HepG2 (cell line): Measurements from ENCODE around the gene ACACA. TPM values are rescaled to one million over a fixed set of nuclear protein-coding genes. Genes with fewer than 3 reads are reported as not detected.

ENCODE experiments used
- ATAC-seq: fragments of 200-7000 bp; cut with Tn5 transposase; 3 replicates; pipeline ENCODE4 v1.9.1; 2020; ENCODE audit warnings: mild to moderate bottlenecking, moderate library complexity
- BruUV-seq: library from RNA; stranded (reverse); fragments of 400-500 nt; replicated peaks from 2 replicates; lab custom pipeline; 2021; lab: Mats Ljungman, UMichigan
- CTCF ChIA-PET: fragments of 300-600 bp; formaldehyde crosslinking; extraction: SDS; loops from one replicate; lab custom pipeline; 2021; ENCODE audit warnings: low total read pairs, inconsistent platforms, low intra/inter-chr PET ratio; lab: Yijun Ruan, JAX
- POLR2A ChIA-PET: fragments of 350-600 bp; sonication (Branson Sonifier 250); formaldehyde crosslinking; loops from one replicate; lab custom pipeline; 2020; ENCODE audit warnings: antibody characterized with exemption, inconsistent platforms; lab: Yijun Ruan, JAX
- DNase-seq: peaks from one replicate; pipeline ENCODE4 v3.0.0-alpha.2; 2015; ENCODE audit warnings: low spot score
- FAIRE-seq: peaks from 3 replicates; lab custom pipeline; 2011; peaks lifted over from hg19 to GRCh38; lab: Jason Lieb, UNC
- H2AFZ ChIP-seq: one replicate; pipeline ENCODE4 v1.6.1; 2011; ENCODE audit warnings: low read length, inconsistent platforms
- H3K27ac ChIP-seq: fragments of 300-600 bp; 3 replicates; pipeline ENCODE4 v1.8.0; 2011; ENCODE audit warnings: mixed run types, mild to moderate bottlenecking, mixed read lengths, low read length, inconsistent platforms; ENCODE audit not compliant: insufficient read depth; ENCODE audit errors: extremely low read length
- H3K27me3 ChIP-seq, 2 experiments: fragments of 200-600 bp in 1 of 2; 2 replicates in 1 of 2; 3 replicates in 1 of 2; pipeline versions ENCODE4 v1.6.0 to v1.8.0; 2011; ENCODE audit warnings: low read length in 2 of 2, mild to moderate bottlenecking in 2 of 2, moderate library complexity in 2 of 2, inconsistent platforms in 1 of 2; ENCODE audit not compliant: insufficient read depth in 2 of 2, control insufficient read depth in 1 of 2
- H3K36me3 ChIP-seq, 2 experiments: fragments of 200-600 bp in 1 of 2; replicated peaks in 1 of 2; 2 replicates in 1 of 2; 3 replicates in 1 of 2; pipeline versions ENCODE4 v1.5.1 to v1.8.0; 2011; ENCODE audit warnings: low read length in 2 of 2, inconsistent platforms in 1 of 2; ENCODE audit not compliant: insufficient read depth in 2 of 2, control insufficient read depth in 1 of 2
- H3K4me1 ChIP-seq: 2 replicates; pipeline ENCODE4 v1.5.1; 2012; ENCODE audit warnings: low read length, inconsistent platforms; ENCODE audit not compliant: insufficient read depth
- H3K4me2 ChIP-seq: 2 replicates; pipeline ENCODE4 v1.6.0; 2011; ENCODE audit warnings: low read depth, low read length, inconsistent platforms
- H3K4me3 ChIP-seq, 3 experiments: fragments of 200-600 bp in 1 of 3; sonication (generic), shearing (Covaris generic) in 1 of 3; replicated peaks in 1 of 3; 2 replicates each; pipeline ENCODE4 v1.5.1; 2011 to 2016; ENCODE audit warnings: low read length in 3 of 3, inconsistent platforms in 2 of 3, low read depth in 2 of 3, mild to moderate bottlenecking in 2 of 3, control low read depth in 1 of 3, mixed read lengths in 1 of 3; ENCODE audit not compliant: insufficient read depth in 1 of 3
- H3K79me2 ChIP-seq: one replicate; pipeline ENCODE4 v1.6.1; 2011; ENCODE audit warnings: low read length, inconsistent platforms; ENCODE audit not compliant: insufficient read depth
- H3K9ac ChIP-seq: 2 replicates; pipeline ENCODE4 v1.6.0; 2011; ENCODE audit warnings: mild to moderate bottlenecking, low read depth, low read length, inconsistent platforms; ENCODE audit not compliant: insufficient read depth
- H3K9me3 ChIP-seq: 2 replicates; pipeline ENCODE4 v1.5.1; 2012; ENCODE audit warnings: mild to moderate bottlenecking, low read length
- H4K20me1 ChIP-seq: 2 replicates; pipeline ENCODE4 v1.6.0; 2011; ENCODE audit warnings: inconsistent platforms, mild to moderate bottlenecking, low read length, moderate library complexity; ENCODE audit not compliant: insufficient read depth
- ARHGAP35 ChIP-seq: sonication (generic); formaldehyde crosslinking; IDR thresholded peaks from 2 replicates; pipeline ENCODE4 v1.9.0; 2022; ENCODE audit warnings: mild to moderate bottlenecking, inconsistent platforms, moderate library complexity, missing genetic modification reagents, borderline replicate concordance
- ATF7 ChIP-seq, 2 experiments: fragments of 450-650 bp in 1 of 2; sonication (generic) in 1 of 2; formaldehyde crosslinking in 1 of 2; IDR thresholded peaks; 2 replicates each; pipeline versions ENCODE4 v1.4.0 to v1.6.1; 2016 to 2020; ENCODE audit warnings: antibody characterized with exemption in 1 of 2, mild to moderate bottlenecking in 1 of 2, missing genetic modification reagents in 1 of 2
- ETV6 ChIP-seq: sonication (generic); formaldehyde crosslinking; conservative IDR thresholded peaks from 2 replicates; pipeline ENCODE4 v1.4.0; 2020; ENCODE audit warnings: missing genetic modification reagents
- KDM3A ChIP-seq: IDR thresholded peaks from 2 replicates; pipeline ENCODE4 v1.6.1; 2018; ENCODE audit warnings: low read depth, missing compliant biosample characterization
- NBN ChIP-seq: fragments of 450-650 bp; conservative IDR thresholded peaks from 2 replicates; pipeline ENCODE4 v1.6.1; 2017
- REST ChIP-seq, 2 experiments: IDR thresholded peaks; 2 replicates each; pipeline ENCODE4 v1.6.1; 2011 to 2012; ENCODE audit warnings: low read length in 2 of 2, borderline replicate concordance in 1 of 2, low read depth in 1 of 2, mild to moderate bottlenecking in 1 of 2, moderate library complexity in 1 of 2
- RFX1 ChIP-seq: fragments of 450-650 bp; IDR thresholded peaks from 2 replicates; pipeline ENCODE4 v1.6.1; 2017
- TBP ChIP-seq: sonication (generic); formaldehyde crosslinking; IDR thresholded peaks from 2 replicates; pipeline ENCODE4 v1.5.0; 2020; ENCODE audit warnings: missing genetic modification reagents
- TBX3 ChIP-seq: fragments of 450-650 bp; IDR thresholded peaks from 2 replicates; pipeline ENCODE4 v1.6.1; 2017; ENCODE audit warnings: antibody characterized with exemption, mild to moderate bottlenecking, inconsistent platforms, borderline replicate concordance
- ZBTB8A ChIP-seq: sonication (generic); formaldehyde crosslinking; IDR thresholded peaks from 2 replicates; pipeline ENCODE4 v1.4.0; 2020; ENCODE audit warnings: mild to moderate bottlenecking, low read depth, missing genetic modification reagents, borderline replicate concordance
- ZKSCAN5 ChIP-seq: sonication (generic); formaldehyde crosslinking; IDR thresholded peaks from 2 replicates; pipeline ENCODE4 v1.5.1; 2020; ENCODE audit warnings: mild to moderate bottlenecking, missing genetic modification reagents
- ZNF629 ChIP-seq: sonication (generic); formaldehyde crosslinking; conservative IDR thresholded peaks from 2 replicates; pipeline ENCODE4 v1.5.0; 2020; ENCODE audit warnings: missing genetic modification reagents
- ZNF768 ChIP-seq: sonication (generic); formaldehyde crosslinking; IDR thresholded peaks from 2 replicates; pipeline ENCODE4 v1.4.0; 2020; ENCODE audit warnings: missing genetic modification reagents
- WGBS: methylation state at CpG from one replicate; pipeline ENCODE4 v1.1.6; 2017; ENCODE audit warnings: low lambda C conversion rate; 5-methylcytosine and 5-hydroxymethylcytosine counted together
- in situ Hi-C: cut with HindIII; loops from 2 replicates; pipeline ENCODE4 v1.10.0; 2017; ENCODE audit warnings: low pct_unique_long_range_greater_than_20kb; ENCODE audit not compliant: extremely low pct_ligation_motif_present
- intact Hi-C: fragments of 100-400 bp; cut with micrococcal nuclease; formaldehyde crosslinking; loops from one replicate; pipeline ENCODE4 v1.10.0; 2022; ENCODE audit not compliant: unreplicated experiment
- polyA plus RNA-seq, 8 experiments: library from polyadenylated mRNA; depleted of rRNA in 3 of 8; stranded (reverse) in 7 of 8; unstranded in 1 of 8; fragments of >200 nt; fragmentation: Illumina TruSeq in 4 of 8; extraction: Trizol in 4 of 8; gene quantifications; 2 replicates each; pipeline versions ENCODE4 v1.2.1 to v1.2.3, GENCODE V29; 2011 to 2016; ENCODE audit warnings: low read depth in 4 of 8, missing spikeins in 1 of 8, mixed read lengths in 1 of 8; ENCODE audit not compliant: insufficient read depth in 1 of 8
- total RNA-seq, 5 experiments: library from RNA; depleted of rRNA; stranded (reverse); fragments of >200 nt; fragmentation: Illumina TruSeq; extraction: Trizol; gene quantifications; 2 replicates each; pipeline ENCODE4 v1.2.3, GENCODE V29; 2016; ENCODE audit warnings: low read depth in 1 of 5
- TF ChIP-seq, protein P1 (sequence below): sonication (generic); formaldehyde crosslinking; IDR thresholded peaks from 2 replicates; pipeline ENCODE4 v1.5.0; 2020; ENCODE audit warnings: missing genetic modification reagents
- TF ChIP-seq, protein P2 (sequence below): fragments of 450-650 bp; IDR thresholded peaks from 2 replicates; pipeline ENCODE4 v1.6.1; 2016
- TF ChIP-seq, protein P3 (sequence below): IDR thresholded peaks from 2 replicates; pipeline ENCODE4 v1.6.1; 2016; ENCODE audit warnings: missing genetic modification reagents, missing compliant biosample characterization

ACACA gene
- total and polyA plus RNA-seq, 2 of the 13 experiments (the other 11 are each of a cell fraction or from before 2014, with no cell fraction given), result 39.2 to 47.2 TPM

GRCh38 chr17:37219876-37220606 is 186.6 kb downstream of the ACACA start:
- 99% methylated on average over 5 of the region's 5 CpGs for WGBS
- intact Hi-C loops, result no loop called here
- H3K9ac ChIP-seq, result no peak overlapping the region

More at GRCh38 chr17:37219876-37220606, 186.6 kb downstream of the ACACA start:
- Histone ChIP-seq H3K27ac (no peak overlapping the region), H3K4me1 (no peaks in the 10 kb centered on the region), H2AFZ (no peak overlapping the region), H3K36me3 (peaks cover 12 to 65% of the 10 kb centered on the region in 2 experiments), H3K4me3 (no peak overlapping the region), H3K9me3 (no peaks in the 10 kb centered on the region), H4K20me1 (no peaks in the 10 kb centered on the region; the same call in 1 of the 2 replicates), H3K4me2 (no peak overlapping the region), H3K79me2 (no peaks in the 10 kb centered on the region), H3K27me3 (no peaks in the 10 kb centered on the region)
- FAIRE-seq (no peak), ATAC-seq (no peak), DNase-seq (no peak)
- ChIA-PET POLR2A (no interaction called here), CTCF (no interaction called here)
- no TSS peak for BruUV-seq
- in situ Hi-C loops, result no loop called here
- no peak for TF ChIP-seq ZNF768 (CRISPR knock-in tag)
- no peak for TF ChIP-seq NBN
- TF ChIP-seq REST (IDR thresholded peaks at IDR 0.05; ENCODE audit: borderline replicate concordance in 1 of 2, low read depth in 1 of 2, low read length in 2 of 2), result no peak
- TF ChIP-seq ZBTB8A (CRISPR knock-in tag), result no peak
- no peak for TF ChIP-seq ZKSCAN5 (CRISPR knock-in tag)
- TF ChIP-seq ATF7 (IDR thresholded peaks at IDR 0.05), result no peak
- TF ChIP-seq ATF7 (CRISPR knock-in tag; IDR thresholded peaks at IDR 0.05), result no peak
- TF ChIP-seq ZNF629 (CRISPR knock-in tag), result no peak
- TF ChIP-seq, protein P1, sequence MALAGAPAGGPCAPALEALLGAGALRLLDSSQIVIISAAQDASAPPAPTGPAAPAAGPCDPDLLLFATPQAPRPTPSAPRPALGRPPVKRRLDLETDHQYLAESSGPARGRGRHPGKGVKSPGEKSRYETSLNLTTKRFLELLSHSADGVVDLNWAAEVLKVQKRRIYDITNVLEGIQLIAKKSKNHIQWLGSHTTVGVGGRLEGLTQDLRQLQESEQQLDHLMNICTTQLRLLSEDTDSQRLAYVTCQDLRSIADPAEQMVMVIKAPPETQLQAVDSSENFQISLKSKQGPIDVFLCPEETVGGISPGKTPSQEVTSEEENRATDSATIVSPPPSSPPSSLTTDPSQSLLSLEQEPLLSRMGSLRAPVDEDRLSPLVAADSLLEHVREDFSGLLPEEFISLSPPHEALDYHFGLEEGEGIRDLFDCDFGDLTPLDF (CRISPR knock-in tag), result no peak
- no peak for TF ChIP-seq TBP (CRISPR knock-in tag)
- TF ChIP-seq ARHGAP35 (CRISPR knock-in tag), result no peak
- no peak for TF ChIP-seq KDM3A (CRISPR knock-in tag)
- no peak for TF ChIP-seq RFX1
- no peak for TF ChIP-seq ETV6 (CRISPR knock-in tag)
- TF ChIP-seq TBX3, result no peak
- TF ChIP-seq, protein P2, sequence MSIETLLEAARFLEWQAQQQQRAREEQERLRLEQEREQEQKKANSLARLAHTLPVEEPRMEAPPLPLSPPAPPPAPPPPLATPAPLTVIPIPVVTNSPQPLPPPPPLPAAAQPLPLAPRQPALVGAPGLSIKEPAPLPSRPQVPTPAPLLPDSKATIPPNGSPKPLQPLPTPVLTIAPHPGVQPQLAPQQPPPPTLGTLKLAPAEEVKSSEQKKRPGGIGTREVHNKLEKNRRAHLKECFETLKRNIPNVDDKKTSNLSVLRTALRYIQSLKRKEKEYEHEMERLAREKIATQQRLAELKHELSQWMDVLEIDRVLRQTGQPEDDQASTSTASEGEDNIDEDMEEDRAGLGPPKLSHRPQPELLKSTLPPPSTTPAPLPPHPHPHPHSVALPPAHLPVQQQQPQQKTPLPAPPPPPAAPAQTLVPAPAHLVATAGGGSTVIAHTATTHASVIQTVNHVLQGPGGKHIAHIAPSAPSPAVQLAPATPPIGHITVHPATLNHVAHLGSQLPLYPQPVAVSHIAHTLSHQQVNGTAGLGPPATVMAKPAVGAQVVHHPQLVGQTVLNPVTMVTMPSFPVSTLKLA, result no peak
- TF ChIP-seq, protein P3, sequence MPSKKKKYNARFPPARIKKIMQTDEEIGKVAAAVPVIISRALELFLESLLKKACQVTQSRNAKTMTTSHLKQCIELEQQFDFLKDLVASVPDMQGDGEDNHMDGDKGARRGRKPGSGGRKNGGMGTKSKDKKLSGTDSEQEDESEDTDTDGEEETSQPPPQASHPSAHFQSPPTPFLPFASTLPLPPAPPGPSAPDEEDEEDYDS (CRISPR knock-in tag), result no peak
